IPS-15b (cell line): ENCODE measurements around the gene PLET1.

Experiments used
- H3K27me3 ChIP-seq: one replicate; pipeline ENCODE4 v1.6.1; 2013; ENCODE audit warnings: low read length; ENCODE audit not compliant: control insufficient read depth, insufficient read depth
- H3K36me3 ChIP-seq: one replicate; pipeline ENCODE4 v1.6.1; 2013; ENCODE audit warnings: low read length; ENCODE audit not compliant: control insufficient read depth, insufficient read depth
- H3K4me1 ChIP-seq: one replicate; pipeline ENCODE4 v1.6.1; 2013; ENCODE audit warnings: mild to moderate bottlenecking, low read length; ENCODE audit not compliant: control insufficient read depth, insufficient read depth
- H3K4me3 ChIP-seq: one replicate; pipeline ENCODE4 v1.5.1; 2013; ENCODE audit warnings: low read depth, low read length
- H3K9ac ChIP-seq: one replicate; pipeline ENCODE4 v1.6.1; 2013; ENCODE audit warnings: low read depth, mild to moderate bottlenecking, low read length
- H3K9me3 ChIP-seq: one replicate; pipeline ENCODE4 v1.6.1; 2013; ENCODE audit warnings: mild to moderate bottlenecking, low read length; ENCODE audit not compliant: control insufficient read depth, insufficient read depth

Gene PLET1

GRCh38 chr11:112265659-112266409 is 5.2 kb upstream of the PLET1 start:
- Histone ChIP-seq H3K9ac (no peak overlapping the region), H3K36me3 (no peaks in the 10 kb centered on the region), H3K9me3 (no peaks in the 10 kb centered on the region), H3K4me3 (no peak overlapping the region), H3K27me3 (no peaks in the 10 kb centered on the region), H3K4me1 (peaks cover 2% of the 10 kb centered on the region)

- Histone ChIP-seq H3K4me1 (no peaks in the 10 kb centered on the region), H3K36me3 (no peaks in the 10 kb centered on the region), H3K27me3 (no peaks in the 10 kb centered on the region), H3K4me3 (no peak overlapping the region), H3K9me3 (no peaks in the 10 kb centered on the region), H3K9ac (no peak overlapping the region)
Observed at GRCh38 chr11:112255067-112255720, 5.5 kb downstream of the PLET1 start.

GRCh38 chr11:112253605-112254242 is 6.9 kb downstream of the PLET1 start:
- H3K9ac ChIP-seq: no peak overlapping the region
- no peaks in the 10 kb centered on the region for H3K4me1 ChIP-seq
- no peak overlapping the region for H3K4me3 ChIP-seq
- no peaks in the 10 kb centered on the region for H3K9me3 ChIP-seq
- no peaks in the 10 kb centered on the region for H3K36me3 ChIP-seq
- no peaks in the 10 kb centered on the region for H3K27me3 ChIP-seq

GRCh38 chr11:112249871-112250610 is 10.6 kb downstream of the PLET1 start:
- H3K27me3 ChIP-seq: no peaks in the 10 kb centered on the region
- H3K4me1 ChIP-seq: no peaks in the 10 kb centered on the region
- H3K9ac ChIP-seq: no peak overlapping the region
- H3K36me3 ChIP-seq: no peaks in the 10 kb centered on the region
- no peak overlapping the region for H3K4me3 ChIP-seq
- H3K9me3 ChIP-seq: no peaks in the 10 kb centered on the region

GRCh38 chr11:112248201-112248600 is 12.5 kb downstream of the PLET1 start:
- no peaks in the 10 kb centered on the region for H3K27me3 ChIP-seq
- no peak overlapping the region for H3K4me3 ChIP-seq
- no peaks in the 10 kb centered on the region for H3K4me1 ChIP-seq

GRCh38 chr11:112247201-112247600 is 13.5 kb downstream of the PLET1 start:
- Histone ChIP-seq H3K27me3 (no peaks in the 10 kb centered on the region), H3K36me3 (no peaks in the 10 kb centered on the region), H3K9ac (no peak overlapping the region), H3K4me3 (no peak overlapping the region), H3K4me1 (no peaks in the 10 kb centered on the region), H3K9me3 (no peaks in the 10 kb centered on the region)

More at GRCh38 chr11:112248201-112248600, 12.5 kb downstream of the PLET1 start:
- no peaks in the 10 kb centered on the region for H3K36me3 ChIP-seq
- H3K9me3 ChIP-seq: no peaks in the 10 kb centered on the region
- H3K9ac ChIP-seq: no peak overlapping the region

GRCh38 chr11:112241486-112241885 is 19.2 kb downstream of the PLET1 start:
- Histone ChIP-seq H3K4me1 (no peaks in the 10 kb centered on the region), H3K9me3 (no peaks in the 10 kb centered on the region), H3K9ac (no peak overlapping the region), H3K4me3 (no peak overlapping the region), H3K27me3 (no peaks in the 10 kb centered on the region), H3K36me3 (peaks cover 6% of the 10 kb centered on the region)

GRCh38 chr11:112238041-112238440 is 22.6 kb downstream of the PLET1 start:
- Histone ChIP-seq H3K4me3 (no peak overlapping the region), H3K4me1 (no peaks in the 10 kb centered on the region), H3K9me3 (no peaks in the 10 kb centered on the region), H3K36me3 (peaks cover 6% of the 10 kb centered on the region), H3K9ac (no peak overlapping the region), H3K27me3 (no peaks in the 10 kb centered on the region)

- H3K9ac ChIP-seq: no peak overlapping the region
- H3K4me1 ChIP-seq: no peaks in the 10 kb centered on the region
- no peaks in the 10 kb centered on the region for H3K9me3 ChIP-seq
- H3K27me3 ChIP-seq: no peaks in the 10 kb centered on the region
- peaks cover 6% of the 10 kb centered on the region for H3K36me3 ChIP-seq
- no peak overlapping the region for H3K4me3 ChIP-seq
Observed at GRCh38 chr11:112237451-112237850, 23.2 kb downstream of the PLET1 start.

GRCh38 chr11:112235750-112236390 is 24.8 kb downstream of the PLET1 start:
- H3K4me1 ChIP-seq: no peaks in the 10 kb centered on the region
- no peak overlapping the region for H3K9ac ChIP-seq
- no peak overlapping the region for H3K4me3 ChIP-seq
- peaks cover 6% of the 10 kb centered on the region for H3K36me3 ChIP-seq
- no peaks in the 10 kb centered on the region for H3K9me3 ChIP-seq
- H3K27me3 ChIP-seq: no peaks in the 10 kb centered on the region

GRCh38 chr11:112231952-112232351 is 28.7 kb downstream of the PLET1 start:
- no peaks in the 10 kb centered on the region for H3K36me3 ChIP-seq
- H3K4me1 ChIP-seq: no peaks in the 10 kb centered on the region
- H3K4me3 ChIP-seq: no peak overlapping the region
- H3K9me3 ChIP-seq: no peaks in the 10 kb centered on the region
- H3K9ac ChIP-seq: no peak overlapping the region
- no peaks in the 10 kb centered on the region for H3K27me3 ChIP-seq
